Retinal pigment epithelial cell (primary cell): ENCODE results near the gene PNMA6E.
"Not testable (repeated sequence)": the region's sequence is repeated elsewhere in the genome, so short reads cannot be mapped to it uniquely, and the experiment has no call there.

Experiments
- DNase-seq: peaks from one replicate; pipeline ENCODE4 v3.0.0-alpha.2; 2010; ENCODE audit warnings: low read depth
- H3K4me3 ChIP-seq: 2 replicates; pipeline ENCODE4 v1.5.1; 2011; ENCODE audit warnings: mild to moderate bottlenecking, low read length, control low read depth, moderate library complexity
- TF ChIP-seq, protein P1 (sequence below): conservative IDR thresholded peaks from 2 replicates; pipeline ENCODE4 v1.5.1; 2011; ENCODE audit warnings: low read depth, low read length, control low read depth, inconsistent platforms

The PNMA6E gene

GRCh38 chrX:153398275-153398960 lies 2.7 kb downstream of the PNMA6E start:
- TF ChIP-seq, protein P1, sequence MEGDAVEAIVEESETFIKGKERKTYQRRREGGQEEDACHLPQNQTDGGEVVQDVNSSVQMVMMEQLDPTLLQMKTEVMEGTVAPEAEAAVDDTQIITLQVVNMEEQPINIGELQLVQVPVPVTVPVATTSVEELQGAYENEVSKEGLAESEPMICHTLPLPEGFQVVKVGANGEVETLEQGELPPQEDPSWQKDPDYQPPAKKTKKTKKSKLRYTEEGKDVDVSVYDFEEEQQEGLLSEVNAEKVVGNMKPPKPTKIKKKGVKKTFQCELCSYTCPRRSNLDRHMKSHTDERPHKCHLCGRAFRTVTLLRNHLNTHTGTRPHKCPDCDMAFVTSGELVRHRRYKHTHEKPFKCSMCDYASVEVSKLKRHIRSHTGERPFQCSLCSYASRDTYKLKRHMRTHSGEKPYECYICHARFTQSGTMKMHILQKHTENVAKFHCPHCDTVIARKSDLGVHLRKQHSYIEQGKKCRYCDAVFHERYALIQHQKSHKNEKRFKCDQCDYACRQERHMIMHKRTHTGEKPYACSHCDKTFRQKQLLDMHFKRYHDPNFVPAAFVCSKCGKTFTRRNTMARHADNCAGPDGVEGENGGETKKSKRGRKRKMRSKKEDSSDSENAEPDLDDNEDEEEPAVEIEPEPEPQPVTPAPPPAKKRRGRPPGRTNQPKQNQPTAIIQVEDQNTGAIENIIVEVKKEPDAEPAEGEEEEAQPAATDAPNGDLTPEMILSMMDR = no peak
- no peak for DNase-seq
- H3K4me3 ChIP-seq = no peak overlapping the region

DNA sequence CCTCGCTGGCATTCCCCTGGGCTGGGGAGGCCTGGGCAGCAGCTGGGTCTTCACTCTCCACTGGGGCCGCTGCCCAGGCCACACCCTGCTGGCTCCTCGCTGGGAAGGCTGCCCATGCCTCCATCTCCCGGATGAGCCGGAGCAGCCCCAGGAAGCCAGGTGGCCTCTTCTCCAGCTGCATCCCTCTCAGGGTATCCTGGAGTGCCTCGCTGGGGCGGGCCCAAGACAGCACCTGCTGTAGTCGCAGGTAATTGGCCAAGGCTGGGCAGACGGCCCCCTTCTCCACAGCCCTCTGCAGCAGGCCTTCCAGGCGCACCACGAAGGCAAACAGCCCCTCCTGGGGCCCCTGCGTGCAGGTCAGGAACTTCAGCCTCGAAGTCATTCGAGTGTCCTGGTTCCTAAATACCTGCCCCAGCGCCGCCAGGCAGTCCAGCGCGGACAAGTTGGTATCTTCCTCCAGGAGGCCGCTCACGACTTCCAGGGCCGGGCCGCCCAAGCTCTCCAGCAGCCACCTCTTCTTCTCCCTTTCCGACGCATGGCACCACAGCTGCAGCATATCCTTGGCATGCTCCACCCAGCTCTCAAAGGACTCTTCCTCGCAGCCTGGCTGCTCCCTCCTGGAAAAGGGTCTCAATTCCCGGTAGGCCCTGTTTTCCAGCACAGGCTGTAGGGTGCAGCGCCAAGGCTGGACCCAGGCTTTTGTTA lies 3.7 kb downstream of the PNMA6E start:
- no peak for DNase-seq
- TF ChIP-seq, protein P1 = no peak
- no peak overlapping the region for H3K4me3 ChIP-seq

- TF ChIP-seq, protein P1 = no peak
- no peak overlapping the region for H3K4me3 ChIP-seq
- DNase-seq = no peak
Measured at GRCh38 chrX:153396320-153397195, 4.6 kb downstream of the PNMA6E start.

GRCh38 chrX:153395613-153396319 lies 5.4 kb downstream of the PNMA6E start:
- TF ChIP-seq, protein P1 = no peak
- no peak overlapping the region for H3K4me3 ChIP-seq
- no peak for DNase-seq

DNA sequence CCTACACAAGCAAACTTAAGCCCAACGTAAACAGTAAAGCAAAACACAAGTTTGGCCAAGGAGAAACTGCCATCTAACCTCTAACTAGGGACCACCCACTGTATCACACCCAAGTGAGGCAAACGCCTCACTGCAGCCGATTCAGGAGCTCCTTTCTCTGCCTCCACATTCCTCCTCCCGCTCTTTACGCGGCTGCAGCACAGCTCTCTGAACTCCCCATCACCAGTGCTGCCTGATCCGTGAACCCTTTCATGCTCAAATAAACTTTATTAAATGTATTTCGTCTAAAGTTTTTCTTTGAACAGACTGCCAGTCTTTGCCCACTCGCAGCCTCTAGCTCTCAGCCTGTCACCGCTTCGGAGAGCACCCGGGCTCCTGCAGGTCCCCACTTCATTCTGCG lies 6.5 kb downstream of the PNMA6E start:
- no peak for DNase-seq
- H3K4me3 ChIP-seq = no peak overlapping the region
- TF ChIP-seq, protein P1 = no peak

DNA sequence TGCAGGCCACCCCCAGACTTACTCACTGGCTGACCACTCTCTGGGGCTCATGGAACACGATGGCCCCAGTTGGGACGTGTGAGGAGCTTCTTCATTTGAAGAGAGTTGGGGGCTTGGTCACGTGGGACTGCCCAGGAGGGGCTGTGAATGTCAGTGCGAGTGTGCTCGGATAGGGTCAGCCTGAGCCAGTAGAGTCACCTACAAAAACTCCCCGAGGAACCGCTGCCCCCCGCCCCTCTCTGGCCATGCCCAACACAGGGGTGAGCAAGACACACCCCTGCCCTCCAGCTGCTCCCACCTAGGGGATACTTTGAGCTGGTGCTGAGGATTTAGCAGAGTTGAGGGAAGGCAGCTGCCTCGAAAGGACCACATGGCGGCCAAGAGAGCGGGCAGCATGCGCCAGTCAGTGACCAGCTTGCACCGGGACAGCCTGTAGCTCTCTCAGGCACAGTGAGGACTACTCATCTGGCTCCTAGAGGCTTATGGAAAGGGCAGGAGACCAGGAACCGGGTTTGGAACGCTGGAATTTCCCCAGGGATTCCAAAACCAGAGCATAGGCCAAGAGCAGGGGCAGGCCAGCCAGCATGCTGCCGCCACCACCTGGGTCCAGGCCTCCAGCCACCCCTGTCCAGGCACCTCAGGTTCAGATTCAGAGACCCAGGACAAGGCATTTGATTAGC lies 8.4 kb downstream of the PNMA6E start:
- DNase-seq = no peak
- no peak overlapping the region for H3K4me3 ChIP-seq
- TF ChIP-seq, protein P1 = no peak

DNA sequence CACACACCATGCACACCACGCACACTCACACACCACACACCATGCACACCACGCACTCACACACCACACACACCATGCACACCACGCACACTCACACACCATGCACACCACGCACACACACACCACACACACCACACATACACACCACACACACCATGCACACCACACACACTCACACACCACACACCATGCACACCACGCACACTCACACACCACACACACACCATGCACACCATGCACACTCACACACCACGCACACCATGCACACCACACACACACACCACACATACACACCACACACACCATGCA lies 11.7 kb downstream of the PNMA6E start:
- H3K4me3 ChIP-seq, DNase-seq: not testable (repeated sequence)
